Mesothelial cell of epicardium (in vitro differentiated cells): Measurements from ENCODE around the gene GNA12. TPM values are rescaled to one million over a fixed set of nuclear protein-coding genes. Genes with fewer than 3 reads are reported as not detected.

ENCODE experiments used
- DNase-seq, 2 experiments: peaks; one replicate each; pipeline ENCODE4 v3.0.0; 2021; ENCODE audit warnings: low spot score in 2 of 2; ENCODE audit not compliant: unreplicated experiment in 2 of 2
- H3K27ac Mint-ChIP-seq: 2 replicates; pipeline ENCODE4 v1.8.0; 2021; ENCODE audit warnings: mixed read lengths
- H3K27me3 Mint-ChIP-seq: 2 replicates; pipeline ENCODE4 v1.8.0; 2021; ENCODE audit warnings: low read depth, mixed read lengths
- H3K36me3 Mint-ChIP-seq: 2 replicates; pipeline ENCODE4 v1.8.0; 2021; ENCODE audit warnings: mixed read lengths
- H3K4me1 Mint-ChIP-seq: 2 replicates; pipeline ENCODE4 v1.8.0; 2021; ENCODE audit warnings: mixed read lengths
- H3K4me3 Mint-ChIP-seq: 2 replicates; pipeline ENCODE4 v1.8.0; 2021; ENCODE audit warnings: mild to moderate bottlenecking, moderate library complexity, mixed read lengths
- H3K9me3 Mint-ChIP-seq: 2 replicates; pipeline ENCODE4 v1.8.0; 2021; ENCODE audit warnings: mixed read lengths
- total RNA-seq: library from RNA; stranded (reverse); gene quantifications from 3 replicates; pipeline ENCODE4 v1.2.1, GENCODE V29; 2021
- TF ChIP-seq, protein P1 (sequence below): fragments of 200-600 bp; sonication (generic); IDR thresholded peaks from one replicate; pipeline ENCODE4 v1.5.0; 2021; ENCODE audit warnings: antibody characterized with exemption; ENCODE audit not compliant: unreplicated experiment

Gene GNA12
- total RNA-seq, 1 donor from 2014 or later: 57.1 TPM

DNA sequence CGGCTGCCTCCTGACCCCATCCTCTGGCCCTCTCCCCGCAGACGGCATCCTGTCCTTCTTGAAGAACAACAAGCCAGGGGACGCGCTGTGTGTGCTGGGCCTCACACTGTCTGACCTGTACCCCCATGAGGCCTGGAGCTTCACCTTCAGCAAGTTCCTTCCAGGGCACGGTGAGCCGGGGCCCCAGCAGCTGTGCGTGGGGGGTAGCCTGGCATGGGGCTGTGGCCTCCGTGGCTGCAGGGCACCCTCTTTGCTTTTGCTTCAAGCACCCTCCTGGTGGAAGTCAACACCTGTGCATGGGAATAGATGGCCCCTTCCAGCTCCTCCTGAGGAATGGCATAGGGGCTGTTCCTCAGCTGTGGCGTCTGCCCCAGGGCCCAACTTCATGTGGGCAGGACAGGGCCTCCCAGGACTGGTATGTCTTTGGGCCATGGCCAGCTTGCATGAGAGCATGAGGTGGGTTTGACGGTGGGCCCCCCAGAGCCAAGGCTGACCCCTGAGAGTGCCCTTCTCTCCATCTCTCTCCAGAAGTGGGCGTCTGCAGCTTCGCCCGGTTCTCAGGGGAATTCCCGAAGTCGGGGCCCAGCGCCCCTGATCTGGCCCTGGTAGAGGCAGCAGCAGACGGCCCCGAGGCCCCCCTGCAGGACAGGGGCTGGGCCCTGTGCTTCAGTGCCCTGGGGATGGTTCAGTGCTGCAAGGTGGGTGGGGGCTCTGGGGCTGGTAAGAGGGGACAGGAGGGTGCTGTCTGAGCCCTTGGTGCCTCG is 135.4 kb downstream of the GNA12 start:
- peaks cover 4% of the 10 kb centered on the region for H3K36me3 Mint-ChIP-seq
- peaks cover 4% of the 10 kb centered on the region for H3K4me1 Mint-ChIP-seq
- no peak overlapping the region for H3K4me3 Mint-ChIP-seq
- peaks cover 4% of the 10 kb centered on the region for H3K27me3 Mint-ChIP-seq
- TF ChIP-seq, protein P1, sequence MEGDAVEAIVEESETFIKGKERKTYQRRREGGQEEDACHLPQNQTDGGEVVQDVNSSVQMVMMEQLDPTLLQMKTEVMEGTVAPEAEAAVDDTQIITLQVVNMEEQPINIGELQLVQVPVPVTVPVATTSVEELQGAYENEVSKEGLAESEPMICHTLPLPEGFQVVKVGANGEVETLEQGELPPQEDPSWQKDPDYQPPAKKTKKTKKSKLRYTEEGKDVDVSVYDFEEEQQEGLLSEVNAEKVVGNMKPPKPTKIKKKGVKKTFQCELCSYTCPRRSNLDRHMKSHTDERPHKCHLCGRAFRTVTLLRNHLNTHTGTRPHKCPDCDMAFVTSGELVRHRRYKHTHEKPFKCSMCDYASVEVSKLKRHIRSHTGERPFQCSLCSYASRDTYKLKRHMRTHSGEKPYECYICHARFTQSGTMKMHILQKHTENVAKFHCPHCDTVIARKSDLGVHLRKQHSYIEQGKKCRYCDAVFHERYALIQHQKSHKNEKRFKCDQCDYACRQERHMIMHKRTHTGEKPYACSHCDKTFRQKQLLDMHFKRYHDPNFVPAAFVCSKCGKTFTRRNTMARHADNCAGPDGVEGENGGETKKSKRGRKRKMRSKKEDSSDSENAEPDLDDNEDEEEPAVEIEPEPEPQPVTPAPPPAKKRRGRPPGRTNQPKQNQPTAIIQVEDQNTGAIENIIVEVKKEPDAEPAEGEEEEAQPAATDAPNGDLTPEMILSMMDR: no peak
- peaks cover 6% of the 10 kb centered on the region for H3K9me3 Mint-ChIP-seq
- no peak overlapping the region for H3K27ac Mint-ChIP-seq
- no peak for DNase-seq

DNA sequence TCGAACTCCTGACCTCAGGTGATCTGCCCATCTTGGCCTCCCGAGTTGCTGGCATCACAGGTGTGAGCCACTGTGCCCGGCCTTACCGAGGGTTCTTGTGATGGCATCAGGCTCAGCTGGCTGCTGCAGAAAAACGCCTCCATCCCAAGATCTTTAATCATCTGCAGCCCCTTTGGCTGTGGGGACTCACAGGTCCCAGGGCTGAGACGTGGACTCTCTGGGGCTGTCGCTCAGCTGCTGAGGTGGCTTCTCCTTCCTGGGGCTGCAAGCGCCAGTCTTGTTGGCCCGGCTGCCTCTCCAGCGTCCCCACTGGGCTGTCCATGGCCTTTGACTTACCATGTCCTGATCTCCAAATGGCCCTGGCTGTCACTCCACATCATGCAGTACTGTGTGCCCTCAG is 136.1 kb downstream of the GNA12 start:
- H3K27me3 Mint-ChIP-seq: peaks cover 4% of the 10 kb centered on the region
- DNase-seq: no peak
- peaks cover 6% of the 10 kb centered on the region for H3K9me3 Mint-ChIP-seq
- peaks cover 4% of the 10 kb centered on the region for H3K36me3 Mint-ChIP-seq
- H3K4me1 Mint-ChIP-seq: peaks cover 4% of the 10 kb centered on the region
- no peak overlapping the region for H3K27ac Mint-ChIP-seq
- TF ChIP-seq, protein P1: no peak
- H3K4me3 Mint-ChIP-seq: no peak overlapping the region

DNA sequence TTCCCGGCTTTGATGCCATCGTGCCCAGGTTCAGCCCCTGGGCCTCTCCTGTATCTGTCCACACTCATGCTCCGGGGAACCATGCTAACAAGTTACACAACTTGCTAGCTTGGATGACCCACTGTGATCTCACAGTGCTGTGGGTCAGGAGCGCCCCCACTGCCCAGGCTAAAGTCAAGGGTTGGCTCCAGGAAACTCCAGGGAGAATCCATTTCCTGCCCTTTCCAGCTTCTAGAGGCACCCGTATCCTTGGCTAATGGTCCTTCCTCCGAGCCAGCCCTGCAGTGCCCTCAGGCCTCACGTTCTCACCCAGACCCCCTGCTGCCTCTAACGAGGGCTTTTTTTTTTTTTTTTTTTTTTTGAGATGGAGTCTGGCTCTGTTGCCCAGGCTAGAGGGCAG is 136.6 kb downstream of the GNA12 start:
- peaks cover 4% of the 10 kb centered on the region for H3K27me3 Mint-ChIP-seq
- H3K4me1 Mint-ChIP-seq: peaks cover 4% of the 10 kb centered on the region
- no peak overlapping the region for H3K4me3 Mint-ChIP-seq
- no peak for DNase-seq
- H3K36me3 Mint-ChIP-seq: peaks cover 4% of the 10 kb centered on the region
- no peak overlapping the region for H3K27ac Mint-ChIP-seq
- TF ChIP-seq, protein P1: no peak
- peaks cover 6% of the 10 kb centered on the region for H3K9me3 Mint-ChIP-seq

DNA sequence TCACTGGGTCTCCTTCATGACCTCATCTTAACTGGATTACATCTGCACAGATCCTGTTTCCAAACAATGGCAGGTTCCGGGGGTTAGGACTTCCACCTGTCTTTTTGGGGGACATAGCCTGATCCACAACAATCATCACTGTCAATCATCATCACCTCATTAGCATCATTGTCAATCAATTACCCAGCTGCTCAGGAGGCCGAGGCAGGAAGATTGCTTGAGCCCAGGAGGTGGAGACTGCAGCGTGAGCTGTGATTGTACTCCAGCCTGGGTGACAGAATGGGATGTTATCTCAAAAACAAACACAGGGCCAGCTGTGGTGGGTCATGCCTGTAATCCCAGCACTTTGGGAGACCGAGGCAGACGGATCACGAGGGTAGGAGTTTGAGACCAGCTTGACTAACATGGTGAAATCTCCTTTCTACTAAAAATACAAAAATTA is 137.4 kb downstream of the GNA12 start:
- no peak overlapping the region for H3K27ac Mint-ChIP-seq
- TF ChIP-seq, protein P1: no peak
- no peak overlapping the region for H3K4me3 Mint-ChIP-seq
- DNase-seq: no peak
- H3K4me1 Mint-ChIP-seq: peaks cover 4% of the 10 kb centered on the region
- H3K36me3 Mint-ChIP-seq: peaks cover 4% of the 10 kb centered on the region
- peaks cover 6% of the 10 kb centered on the region for H3K9me3 Mint-ChIP-seq
- peaks cover 9% of the 10 kb centered on the region for H3K27me3 Mint-ChIP-seq

DNA sequence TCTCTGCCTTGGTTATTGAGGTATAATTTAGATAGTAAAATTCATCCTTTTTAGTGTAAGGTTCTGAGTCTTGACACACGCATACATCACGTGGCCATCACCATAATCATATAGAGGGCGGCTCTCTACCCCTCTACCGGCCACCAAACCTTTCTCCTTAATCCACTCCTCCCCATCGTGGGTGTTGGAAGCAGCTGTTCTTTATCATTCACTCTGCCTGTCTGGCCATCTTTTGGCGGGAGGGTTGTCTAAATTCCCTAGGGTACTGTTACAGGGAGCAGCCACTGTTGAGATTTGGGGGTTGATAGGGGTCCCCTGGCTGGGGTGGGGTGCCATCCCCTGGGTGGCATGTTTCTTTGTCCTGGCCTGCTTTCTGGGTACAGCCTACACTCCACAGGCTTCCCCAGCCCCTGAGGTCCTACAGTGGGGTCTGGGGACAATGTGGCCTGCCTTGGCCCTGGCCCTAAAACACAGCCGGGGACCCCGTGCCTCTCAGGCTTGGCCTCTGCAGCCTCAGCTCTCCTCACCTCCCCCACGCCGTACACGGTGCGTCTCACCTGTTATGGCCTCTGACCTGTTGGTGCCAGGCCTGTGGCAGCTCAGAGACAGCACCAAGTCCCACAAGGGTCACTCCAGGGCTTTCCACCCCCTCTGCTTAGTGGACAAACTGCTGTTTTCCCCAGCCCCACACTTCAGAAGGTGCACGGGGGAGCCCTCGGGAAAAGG is 138.6 kb downstream of the GNA12 start:
- peaks cover 6% of the 10 kb centered on the region for H3K9me3 Mint-ChIP-seq
- H3K36me3 Mint-ChIP-seq: no peaks in the 10 kb centered on the region
- no peak overlapping the region for H3K27ac Mint-ChIP-seq
- H3K4me1 Mint-ChIP-seq: peaks cover 4% of the 10 kb centered on the region
- peaks cover 12% of the 10 kb centered on the region for H3K27me3 Mint-ChIP-seq
- no peak for DNase-seq
- H3K4me3 Mint-ChIP-seq: no peak overlapping the region
- TF ChIP-seq, protein P1: no peak
